Femur (tissue), 1 donor: ENCODE results near the gene CERT1.
"Not testable (repeated sequence)": the region's sequence is repeated elsewhere in the genome, so short reads cannot be mapped to it uniquely, and the experiment has no call there.

Experiments used
- DNase-seq: peaks from one replicate; pipeline ENCODE4 v3.0.0-alpha.2; 2017

CERT1 gene

GRCh38 chr5:75511435-75512382 is at the start of gene CERT1, which contains the start of gene POLK:
CERT1 (minus strand) TSS chr5:75511629; CDS start chr5:75511207, 422 bp downstream.
POLK (plus strand) TSS chr5:75511891.
- DNase-seq, result peak; percentile 99

- not testable (repeated sequence) for DNase-seq
Observed at GRCh38 chr5:75560655-75561054, 49.2 kb upstream of the CERT1 start.

GRCh38 chr5:75558981-75559632 is 47.7 kb upstream of the CERT1 start:
- no peak for DNase-seq

- DNase-seq, result no peak
Observed at GRCh38 chr5:75558221-75558620, 46.8 kb upstream of the CERT1 start.

DNA sequence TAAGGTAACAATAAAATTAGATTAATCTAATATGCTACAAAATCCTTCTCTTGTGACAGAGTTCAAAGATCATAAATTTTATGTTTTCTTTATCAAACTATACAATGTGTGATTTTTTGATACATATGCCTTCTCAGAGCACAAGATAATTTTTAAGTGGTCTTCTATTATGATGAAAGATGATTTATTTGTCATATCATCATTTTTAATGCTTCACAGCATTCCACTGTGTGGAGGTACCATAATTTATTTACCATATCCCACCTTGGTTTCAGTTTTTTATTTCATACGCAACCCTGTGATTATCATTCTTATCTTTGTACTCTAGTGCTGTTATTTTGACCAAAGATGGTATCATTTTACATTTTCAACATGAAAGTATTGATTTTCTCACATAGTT is 41.9 kb upstream of the CERT1 start:
- no peak for DNase-seq

GRCh38 chr5:75552764-75553163 is 41.3 kb upstream of the CERT1 start:
- no peak for DNase-seq

DNA sequence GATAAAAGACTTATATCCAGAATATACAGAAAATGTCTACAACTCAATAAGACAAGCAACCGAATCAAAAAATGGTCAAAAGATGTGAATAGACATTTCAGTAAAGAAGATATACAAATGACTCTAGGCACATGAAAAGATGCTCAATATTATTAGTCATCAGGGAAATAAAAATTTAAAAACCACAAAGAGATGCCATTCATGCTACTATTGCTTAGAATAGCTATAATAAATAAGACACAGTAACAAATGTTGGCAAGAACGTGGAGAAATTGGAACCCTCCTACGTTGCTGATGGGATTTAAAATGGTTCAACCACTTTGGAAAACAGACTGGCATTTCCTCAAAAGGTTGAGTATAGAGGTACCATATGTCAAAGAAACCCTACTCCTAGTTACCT is 40.0 kb upstream of the CERT1 start:
- no peak for DNase-seq

- no peak for DNase-seq
Observed at GRCh38 chr5:75550597-75550996, 39.2 kb upstream of the CERT1 start.

DNA sequence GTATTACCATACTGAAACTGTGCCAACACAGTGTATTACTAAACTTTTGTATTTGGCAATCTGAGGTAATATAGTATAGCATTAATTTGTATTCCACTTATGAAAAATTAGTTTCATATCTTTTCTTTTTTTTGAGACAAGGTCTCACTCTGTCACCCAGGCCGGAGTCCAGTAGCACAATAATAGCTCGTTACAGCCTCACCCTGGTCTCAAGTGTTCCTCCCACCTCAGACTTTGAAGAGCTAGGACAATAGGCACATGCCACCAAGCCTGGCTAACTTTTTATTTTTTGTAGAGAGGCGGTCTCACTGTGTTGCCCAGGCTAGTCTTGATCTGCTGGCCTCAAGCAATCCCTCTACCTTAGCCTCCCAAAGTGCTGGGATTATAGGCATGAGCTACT is 36.4 kb upstream of the CERT1 start:
- no peak for DNase-seq

DNA sequence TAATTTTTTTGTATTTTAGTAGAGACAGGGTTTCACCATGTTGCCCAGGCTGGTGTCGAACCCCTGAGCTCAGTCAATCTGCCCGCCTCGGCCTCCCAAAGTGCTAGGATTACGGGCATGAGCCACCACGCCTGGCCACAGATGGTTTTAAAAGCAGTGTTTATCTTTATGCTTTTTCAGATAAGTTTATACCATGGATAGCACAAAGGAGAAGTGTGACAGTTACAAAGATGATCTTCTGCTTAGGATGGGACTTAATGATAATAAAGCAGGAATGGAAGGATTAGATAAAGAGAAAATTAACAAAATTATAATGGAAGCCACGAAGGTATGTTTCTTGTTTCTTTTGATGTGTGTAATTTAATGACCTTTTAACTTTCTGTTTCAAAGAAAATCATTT is 35.4 kb upstream of the CERT1 start:
- no peak for DNase-seq

DNA sequence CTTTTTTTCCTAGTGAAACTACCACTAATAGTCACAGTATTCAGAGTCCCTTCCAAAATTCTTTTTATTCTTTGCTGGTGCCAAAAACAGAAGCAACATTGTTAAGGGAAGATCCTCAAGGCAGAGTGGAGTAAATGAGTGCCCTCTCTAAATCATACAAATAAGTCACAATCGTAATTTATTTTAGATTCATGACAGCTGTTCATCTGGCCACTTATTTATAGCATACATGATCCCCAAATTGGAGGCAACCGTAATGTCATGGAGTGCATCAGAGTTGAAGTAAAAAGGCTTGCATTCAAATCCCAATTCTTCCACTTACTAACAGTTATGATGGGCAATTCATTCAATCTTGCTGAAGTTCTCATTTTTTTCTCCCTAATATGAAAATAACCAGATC is 33.7 kb upstream of the CERT1 start:
- DNase-seq, result no peak

DNA sequence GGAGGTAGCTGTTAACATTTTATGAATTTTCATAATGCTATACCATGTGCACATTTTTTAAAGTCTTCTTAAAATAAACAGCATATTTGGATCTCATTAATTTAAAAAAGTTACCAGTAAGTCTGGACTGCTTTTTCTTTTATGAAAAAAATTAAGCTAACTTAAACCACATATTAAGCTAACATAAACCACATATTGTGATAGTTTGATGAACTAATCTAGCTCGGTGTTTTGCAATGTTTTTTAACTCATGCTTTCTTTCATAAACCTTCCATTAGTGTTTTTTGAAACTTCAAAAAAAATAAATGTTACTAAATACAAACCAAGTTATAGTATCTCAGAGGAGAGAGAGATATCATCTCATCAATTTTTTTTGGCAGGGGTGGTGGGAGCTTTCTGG is 26.8 kb upstream of the CERT1 start:
- DNase-seq, result no peak

DNA sequence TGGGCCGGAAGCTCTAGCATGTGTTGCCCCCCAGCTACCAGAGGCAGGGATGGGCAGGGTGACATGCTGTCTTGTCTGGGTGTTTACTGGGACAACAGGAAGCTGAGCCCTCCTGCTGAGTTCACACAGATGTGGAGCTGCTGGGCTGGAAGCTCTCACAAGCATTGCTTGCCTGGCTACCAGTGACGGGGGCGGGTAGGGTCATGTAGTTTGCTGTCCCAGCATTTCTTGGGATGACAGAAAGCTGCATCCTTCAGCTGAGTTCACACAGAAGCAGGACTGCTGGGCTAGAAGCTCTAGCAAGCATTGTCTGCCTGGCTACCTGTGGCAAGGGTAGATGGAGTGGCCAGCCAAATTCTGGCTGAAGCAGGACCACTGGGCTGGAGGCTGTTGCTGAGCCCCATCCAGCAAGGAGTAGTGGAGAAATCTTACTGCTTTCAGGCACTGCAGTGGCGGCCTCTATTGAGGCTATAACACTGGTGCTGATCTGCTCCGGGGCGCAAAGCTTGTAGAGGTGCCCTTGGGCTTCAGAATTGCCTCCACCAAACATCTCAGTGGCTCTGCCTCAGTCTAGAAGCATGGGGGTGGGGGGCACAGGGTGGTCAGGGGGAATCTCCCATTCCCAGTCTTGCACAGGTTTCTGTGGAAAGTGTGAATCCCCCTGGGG is 25.4 kb upstream of the CERT1 start:
- DNase-seq, result no peak

- DNase-seq, result no peak
Observed at GRCh38 chr5:75536147-75536546, 24.7 kb upstream of the CERT1 start.

GRCh38 chr5:75534734-75535133 is 23.3 kb upstream of the CERT1 start:
- no peak for DNase-seq

- DNase-seq, result not testable (repeated sequence)
Observed at GRCh38 chr5:75533716-75534115, 22.3 kb upstream of the CERT1 start.

DNA sequence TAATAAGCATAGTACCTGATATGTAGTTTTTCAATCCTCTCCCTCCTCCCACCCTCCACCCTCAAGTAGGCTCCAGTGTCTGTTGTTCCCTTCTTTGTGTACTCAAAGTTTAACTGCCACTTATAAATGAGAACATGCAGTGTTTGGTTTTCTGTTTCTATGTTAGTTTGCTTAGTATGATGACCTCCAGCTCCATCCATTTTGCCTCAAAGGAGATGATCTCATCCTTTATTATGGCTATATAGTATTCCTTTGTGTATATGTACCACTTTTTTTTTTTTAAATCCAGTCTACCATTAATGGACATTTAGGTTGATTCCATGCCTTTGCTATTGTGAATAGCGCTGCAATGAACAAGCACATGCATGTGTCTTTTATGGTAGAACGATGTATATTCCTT is 20.8 kb upstream of the CERT1 start:
- DNase-seq, result no peak

DNA sequence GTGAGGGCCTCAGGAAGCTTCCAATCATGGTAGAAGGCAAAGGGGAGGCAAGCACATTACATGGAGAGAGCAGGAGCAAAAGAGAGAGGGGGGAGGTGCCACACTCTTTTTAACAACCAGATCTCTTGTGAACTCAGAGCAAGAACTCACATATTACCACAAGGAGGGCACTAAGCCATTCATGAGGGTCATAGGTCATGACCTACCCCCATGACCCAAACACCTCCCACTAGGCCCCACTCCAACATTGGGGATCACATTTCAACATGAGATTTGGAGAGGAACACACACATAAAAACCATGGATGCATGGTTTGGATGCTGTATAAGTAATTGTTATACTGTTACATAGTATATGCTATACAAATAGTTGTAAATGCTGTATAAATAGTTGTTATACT is 17.8 kb upstream of the CERT1 start:
- no peak for DNase-seq

DNA sequence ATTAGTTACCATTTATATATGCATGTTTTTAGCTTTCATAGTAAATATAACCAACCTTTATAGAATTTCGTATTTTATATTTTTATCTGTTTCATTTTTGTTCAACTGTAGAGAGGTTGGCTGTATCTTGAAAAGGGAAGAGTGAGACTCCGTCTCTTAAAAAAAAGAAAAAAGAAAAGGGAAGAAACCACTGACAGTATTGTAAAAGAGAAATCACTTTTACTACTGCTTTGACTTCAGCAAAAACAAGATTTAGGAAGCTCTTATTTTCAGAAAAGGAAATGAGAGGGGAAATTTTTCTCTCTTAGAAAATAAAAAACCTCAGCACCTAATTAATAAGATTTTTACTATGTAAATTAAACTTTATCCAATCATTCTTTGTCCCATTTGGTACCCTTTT is 14.6 kb upstream of the CERT1 start:
- DNase-seq, result no peak

DNA sequence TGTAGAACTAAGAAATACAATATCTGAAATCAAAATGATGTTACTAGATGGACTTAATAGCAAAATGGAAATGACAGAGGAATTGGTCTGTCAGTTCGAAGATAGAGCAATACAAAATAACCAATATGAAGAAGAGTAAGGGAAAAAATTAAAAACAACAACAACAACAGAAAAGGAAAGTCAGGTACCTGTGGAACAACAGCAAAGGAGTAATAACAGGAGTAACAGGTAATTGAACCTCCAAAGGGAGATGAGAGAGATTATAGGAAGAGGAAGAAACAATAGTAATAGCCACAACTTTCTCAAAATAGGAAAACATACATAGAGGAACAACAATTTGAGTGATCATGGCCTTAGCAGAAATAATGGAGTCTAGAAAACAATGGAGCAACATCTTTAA is 13.9 kb upstream of the CERT1 start:
- no peak for DNase-seq

GRCh38 chr5:75524591-75524990 is 13.2 kb upstream of the CERT1 start:
- DNase-seq, result no peak

DNA sequence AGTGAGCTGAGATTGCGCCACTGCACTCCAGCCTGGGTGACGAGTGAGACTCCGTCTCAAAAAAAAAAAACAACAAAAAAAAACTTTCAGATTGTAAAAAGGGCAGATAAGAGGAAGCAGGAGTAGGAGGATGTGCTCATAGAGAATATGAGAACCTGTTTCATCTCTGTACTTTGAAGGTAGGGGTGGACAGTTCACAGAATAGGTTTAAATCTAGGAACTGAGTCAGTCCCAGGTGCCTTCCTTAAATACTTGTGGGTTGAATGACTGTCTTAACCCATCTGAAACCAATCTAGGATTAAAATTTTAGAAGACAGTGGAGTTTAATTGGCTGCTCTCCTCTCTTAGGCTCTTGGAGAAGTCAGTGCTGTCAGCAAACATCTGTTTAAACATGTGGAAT is 12.6 kb upstream of the CERT1 start:
- DNase-seq, result no peak

DNA sequence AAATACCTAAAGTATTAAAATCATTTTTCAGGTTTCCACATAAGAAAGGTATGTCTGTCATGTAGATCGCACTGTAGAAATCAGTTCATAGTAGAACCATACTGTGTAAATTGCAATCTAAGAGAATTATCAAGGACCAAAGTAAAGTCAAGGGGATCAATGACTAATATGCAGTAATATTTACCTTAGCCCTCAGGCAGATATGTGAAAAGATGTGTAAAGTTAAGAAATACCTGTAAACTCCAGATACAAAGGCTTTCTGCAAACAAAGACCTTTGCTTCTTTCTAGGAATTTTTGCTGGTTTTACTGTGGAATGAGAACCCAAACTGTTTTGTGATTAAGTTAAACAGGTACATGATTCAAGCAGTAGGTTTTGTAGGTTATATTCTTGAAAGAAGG is 11.8 kb upstream of the CERT1 start:
- DNase-seq, result no peak

GRCh38 chr5:75522542-75522941 is 11.1 kb upstream of the CERT1 start:
- no peak for DNase-seq
